Measurements from ENCODE around the gene TMEM225B.
"Not testable (repeated sequence)": the region's sequence is repeated elsewhere in the genome, so short reads cannot be mapped to it uniquely, and the experiment has no call there.

Gene TMEM225B

GRCh38 chr7:99623702-99624447 lies 25.8 kb downstream of the TMEM225B start:
- DNase-seq (ENCODE audit: low spot score), result no peak

GRCh38 chr7:99624484-99624883 lies 26.4 kb downstream of the TMEM225B start:
- DNase-seq (ENCODE audit: low spot score), result no peak

GRCh38 chr7:99625321-99625720 lies 27.3 kb downstream of the TMEM225B start:
- no peak for DNase-seq (ENCODE audit: low spot score)

GRCh38 chr7:99625961-99626360 lies 27.9 kb downstream of the TMEM225B start:
- DNase-seq (ENCODE audit: low spot score), result no peak

GRCh38 chr7:99626661-99627060 lies 28.6 kb downstream of the TMEM225B start:
- DNase-seq (ENCODE audit: low spot score), result no peak

- DNase-seq (ENCODE audit: low spot score), result no peak
Measured at GRCh38 chr7:99627513-99627912, 29.4 kb downstream of the TMEM225B start.

GRCh38 chr7:99628471-99629465 lies 30.7 kb downstream of the TMEM225B start:
- DNase-seq (ENCODE audit: low spot score), result no peak

- no peak for DNase-seq (ENCODE audit: low spot score)
Measured at GRCh38 chr7:99629643-99630042, 31.6 kb downstream of the TMEM225B start.

GRCh38 chr7:99631295-99632109 lies 33.4 kb downstream of the TMEM225B start:
- no peak for DNase-seq (ENCODE audit: low spot score)

GRCh38 chr7:99637414-99637813 lies 39.3 kb downstream of the TMEM225B start:
- not testable (repeated sequence) for DNase-seq (ENCODE audit: low spot score)

- no peak for DNase-seq (ENCODE audit: low spot score)
Measured at GRCh38 chr7:99638731-99639130, 40.7 kb downstream of the TMEM225B start.

GRCh38 chr7:99639267-99639666 lies 41.2 kb downstream of the TMEM225B start:
- no peak for DNase-seq (ENCODE audit: low spot score)

GRCh38 chr7:99642027-99642426 lies 44.0 kb downstream of the TMEM225B start:
- DNase-seq (ENCODE audit: low spot score), result no peak

GRCh38 chr7:99643464-99643863 lies 45.4 kb downstream of the TMEM225B start:
- no peak for DNase-seq (ENCODE audit: low spot score)

GRCh38 chr7:99644431-99644830 lies 46.4 kb downstream of the TMEM225B start:
- DNase-seq (ENCODE audit: low spot score), result no peak

GRCh38 chr7:99645590-99645989 lies 47.5 kb downstream of the TMEM225B start:
- no peak for DNase-seq (ENCODE audit: low spot score)

GRCh38 chr7:99648843-99649242 lies 50.8 kb downstream of the TMEM225B start:
- no peak for DNase-seq (ENCODE audit: low spot score)

GRCh38 chr7:99651290-99651689 lies 53.2 kb downstream of the TMEM225B start:
- no peak for DNase-seq (ENCODE audit: low spot score)

- DNase-seq (ENCODE audit: low spot score), result no peak
Measured at GRCh38 chr7:99652671-99653070, 54.6 kb downstream of the TMEM225B start.

- not testable (repeated sequence) for DNase-seq (ENCODE audit: low spot score)
Measured at GRCh38 chr7:99653269-99653668, 55.2 kb downstream of the TMEM225B start.

- no peak for DNase-seq (ENCODE audit: low spot score)
Measured at GRCh38 chr7:99653754-99654153, 55.7 kb downstream of the TMEM225B start.

- DNase-seq (ENCODE audit: low spot score), result not testable (repeated sequence)
Measured at GRCh38 chr7:99654626-99655025, 56.6 kb downstream of the TMEM225B start.

All from hepatic stellate cell (primary cell).